Left lung (tissue), 10 donors: ENCODE measurements around the gene HERC4. TPM values are rescaled to one million over a fixed set of nuclear protein-coding genes. Genes with fewer than 3 reads are reported as not detected.

ENCODE experiments used
- ATAC-seq: fragments of 200-7000 bp; cut with Tn5 transposase; one replicate; pipeline ENCODE4 v1.9.1; 2020; ENCODE audit warnings: moderate library complexity
- DNase-seq, 4 donors: peaks; one replicate each; pipeline ENCODE4 v3.0.0-alpha.2; 2013 to 2020
- H3K27ac ChIP-seq, 2 donors: fragments of 200-600 bp; sonication (generic) in 1 of 2; one replicate each; pipeline versions ENCODE4 v1.5.0 to v1.8.0; 2020 to 2021
- H3K27me3 ChIP-seq, 2 donors: fragments of 200-600 bp; sonication (generic) in 1 of 2; one replicate each; pipeline versions ENCODE4 v1.5.0 to v1.8.0; 2020 to 2021
- H3K36me3 ChIP-seq, 2 donors: fragments of 200-600 bp; sonication (generic) in 1 of 2; one replicate each; pipeline versions ENCODE4 v1.5.0 to v1.8.0; 2020 to 2021
- H3K4me1 ChIP-seq, 2 donors: fragments of 200-600 bp; one replicate each; pipeline ENCODE4 v1.8.0; 2021
- H3K4me3 ChIP-seq, 2 donors: fragments of 200-600 bp; sonication (generic) in 1 of 2; one replicate each; pipeline versions ENCODE4 v1.5.0 to v1.8.0; 2020 to 2021; ENCODE audit warnings: mild to moderate bottlenecking in 1 of 2
- H3K9me3 ChIP-seq, 2 donors: fragments of 200-600 bp; sonication (generic) in 1 of 2; one replicate each; pipeline versions ENCODE4 v1.5.0 to v1.8.0; 2020 to 2021
- intact Hi-C, 2 donors: fragments of 100-400 bp; cut with DNase I; formaldehyde crosslinking; loops; one replicate each; pipeline versions ENCODE4 v1.11.2 to v1.14.2; 2022
- polyA plus RNA-seq, 6 donors: library from polyadenylated mRNA; unstranded; fragments of 120-200 nt; gene quantifications; one replicate each; pipeline ENCODE4 v1.2.1, GENCODE V29; 2013; ENCODE audit not compliant: insufficient read length in 6 of 6
- total RNA-seq, 2 donors: library from RNA; stranded (reverse); fragmentation: NEBNext Ultra II Directional; extraction: Animal tissue kit (Norgen Biotek cat#: 25700); gene quantifications; one replicate each; pipeline ENCODE4 v1.2.1, GENCODE V29; 2021
- TF ChIP-seq, protein P1 (sequence below), 2 donors: fragments of 200-600 bp; sonication (generic) in 1 of 2; IDR thresholded peaks; one replicate each; pipeline versions ENCODE4 v1.5.0 to v1.8.0; 2021; ENCODE audit warnings: antibody characterized with exemption in 2 of 2
- donor health status: DM: no; HTN: yes; CAD: no.
- donor health status: DM: no; HTN: no; CAD: no.

The HERC4 gene
- total and polyA plus RNA-seq, 8 donors = 51.5 to 65.7 (median 61.1) TPM

DNA sequence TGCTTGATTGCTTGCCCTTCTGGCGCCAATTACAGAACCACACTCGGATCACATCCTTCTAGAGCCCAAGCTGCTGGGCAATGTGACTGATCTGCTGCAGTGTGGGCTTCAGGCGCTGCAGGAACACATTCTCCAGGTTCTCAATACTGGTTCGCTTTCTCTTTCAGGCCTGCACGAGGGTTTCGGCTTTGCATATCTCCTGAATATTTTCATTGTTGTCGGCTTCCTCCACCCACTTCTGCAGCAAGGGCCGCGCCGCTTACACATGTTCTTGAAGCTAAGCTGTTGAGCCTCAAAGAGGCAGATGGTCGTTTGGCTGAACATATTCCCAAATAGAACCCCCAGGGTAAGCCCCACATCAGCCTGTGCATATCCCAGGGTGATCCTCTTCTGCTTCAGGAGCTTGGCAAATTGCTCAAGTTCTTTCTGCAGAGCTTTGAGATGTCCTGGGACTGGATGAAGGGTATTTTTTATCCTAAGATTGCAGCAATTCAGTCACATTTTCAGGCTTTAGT, 64.6 kb downstream of the HERC4 start:
- H3K27me3 ChIP-seq = no peaks in the 10 kb centered on the region
- ATAC-seq (no peak), DNase-seq (no peak)
- intact Hi-C loops = no loop called here
- H3K36me3 ChIP-seq = peaks cover 0 to 72% of the 10 kb centered on the region in 2 donors
- TF ChIP-seq, protein P1, sequence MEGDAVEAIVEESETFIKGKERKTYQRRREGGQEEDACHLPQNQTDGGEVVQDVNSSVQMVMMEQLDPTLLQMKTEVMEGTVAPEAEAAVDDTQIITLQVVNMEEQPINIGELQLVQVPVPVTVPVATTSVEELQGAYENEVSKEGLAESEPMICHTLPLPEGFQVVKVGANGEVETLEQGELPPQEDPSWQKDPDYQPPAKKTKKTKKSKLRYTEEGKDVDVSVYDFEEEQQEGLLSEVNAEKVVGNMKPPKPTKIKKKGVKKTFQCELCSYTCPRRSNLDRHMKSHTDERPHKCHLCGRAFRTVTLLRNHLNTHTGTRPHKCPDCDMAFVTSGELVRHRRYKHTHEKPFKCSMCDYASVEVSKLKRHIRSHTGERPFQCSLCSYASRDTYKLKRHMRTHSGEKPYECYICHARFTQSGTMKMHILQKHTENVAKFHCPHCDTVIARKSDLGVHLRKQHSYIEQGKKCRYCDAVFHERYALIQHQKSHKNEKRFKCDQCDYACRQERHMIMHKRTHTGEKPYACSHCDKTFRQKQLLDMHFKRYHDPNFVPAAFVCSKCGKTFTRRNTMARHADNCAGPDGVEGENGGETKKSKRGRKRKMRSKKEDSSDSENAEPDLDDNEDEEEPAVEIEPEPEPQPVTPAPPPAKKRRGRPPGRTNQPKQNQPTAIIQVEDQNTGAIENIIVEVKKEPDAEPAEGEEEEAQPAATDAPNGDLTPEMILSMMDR (IDR thresholded peaks at IDR 0.05) = no peak
- no peaks in the 10 kb centered on the region for H3K4me1 ChIP-seq
- no peak overlapping the region for H3K27ac ChIP-seq
- H3K9me3 ChIP-seq = no peaks in the 10 kb centered on the region
- no peak overlapping the region for H3K4me3 ChIP-seq

DNA sequence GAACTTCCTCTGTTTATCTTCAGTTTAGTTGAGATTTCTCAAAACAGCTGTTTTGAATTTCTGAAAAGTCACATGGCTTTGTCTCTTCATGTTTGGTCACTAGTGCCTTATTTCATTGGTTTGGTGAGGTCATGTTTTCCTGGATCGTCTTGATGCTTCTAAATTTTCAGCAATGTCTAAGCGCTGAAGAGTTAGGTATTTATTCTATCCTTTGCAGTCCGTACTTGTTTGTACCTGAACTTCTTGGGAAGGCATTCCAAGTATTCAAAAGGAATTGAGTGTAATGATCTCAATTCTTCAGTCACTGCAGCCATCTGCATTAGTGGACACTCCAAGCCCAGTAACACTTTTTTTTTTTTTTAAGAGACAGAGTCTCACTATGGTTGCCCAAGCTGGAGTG, 67.7 kb downstream of the HERC4 start:
- Histone ChIP-seq H3K36me3 (peaks cover 0 to 73% of the 10 kb centered on the region in 2 donors), H3K4me3 (no peak overlapping the region), H3K4me1 (no peaks in the 10 kb centered on the region), H3K27ac (no peak overlapping the region), H3K9me3 (no peaks in the 10 kb centered on the region), H3K27me3 (no peaks in the 10 kb centered on the region)
- TF ChIP-seq, protein P1 (IDR thresholded peaks at IDR 0.05) = no peak
- ATAC-seq (no peak), DNase-seq (no peak)
- intact Hi-C loops = no loop called here

DNA sequence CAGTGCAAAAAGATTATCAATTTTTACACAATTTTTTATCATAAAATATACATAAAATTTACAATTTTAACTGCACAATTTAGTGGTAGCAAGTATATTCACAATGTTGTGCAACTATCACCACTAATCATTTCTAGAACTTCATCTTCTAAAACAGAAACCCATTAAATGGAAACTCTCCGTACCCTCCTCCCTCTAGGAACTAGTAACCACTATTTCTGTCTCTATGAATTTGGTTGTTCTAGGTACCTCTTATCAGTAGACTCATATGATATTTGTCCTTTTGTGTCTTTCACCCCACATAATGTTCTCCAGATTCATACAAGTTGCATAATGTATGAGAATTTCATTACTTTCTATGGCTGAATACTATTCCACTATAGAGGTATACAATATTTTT, 73.5 kb downstream of the HERC4 start:
- Histone ChIP-seq H3K36me3 (peaks cover 0 to 63% of the 10 kb centered on the region in 2 donors), H3K27me3 (no peaks in the 10 kb centered on the region), H3K4me3 (no peak overlapping the region), H3K27ac (no peak overlapping the region), H3K4me1 (no peaks in the 10 kb centered on the region), H3K9me3 (no peaks in the 10 kb centered on the region)
- DNase-seq (no peak), ATAC-seq (no peak)
- TF ChIP-seq, protein P1 (IDR thresholded peaks at IDR 0.05) = no peak
- intact Hi-C loops = no loop called here

DNA sequence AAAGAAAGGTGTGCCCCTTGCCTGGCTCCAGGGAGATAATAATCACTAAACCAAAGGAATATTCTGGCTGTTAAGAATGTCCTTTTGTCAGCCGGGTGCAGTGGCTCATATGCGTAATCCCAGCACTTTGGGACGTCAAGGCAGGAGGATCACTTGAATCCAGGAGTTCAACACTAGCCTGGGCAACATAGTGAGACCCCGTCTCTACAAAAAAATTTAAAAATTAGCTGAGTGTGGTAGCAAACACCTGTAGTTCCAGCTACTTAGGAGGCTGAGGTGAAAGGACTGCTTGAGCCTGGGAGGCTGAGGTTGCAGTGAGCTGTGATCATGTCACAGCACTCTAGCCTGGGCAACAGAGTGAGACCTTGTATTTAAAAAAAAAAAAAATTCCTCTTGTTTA, 74.1 kb downstream of the HERC4 start:
- ATAC-seq = no peak
- TF ChIP-seq, protein P1 (IDR thresholded peaks at IDR 0.05) = no peak
- Histone ChIP-seq H3K27ac (no peak overlapping the region), H3K9me3 (no peaks in the 10 kb centered on the region), H3K4me1 (no peaks in the 10 kb centered on the region), H3K4me3 (no peak overlapping the region), H3K36me3 (peaks cover 0 to 63% of the 10 kb centered on the region in 2 donors), H3K27me3 (no peaks in the 10 kb centered on the region)
- intact Hi-C loops = no loop called here
- DNase-seq = no peak

DNA sequence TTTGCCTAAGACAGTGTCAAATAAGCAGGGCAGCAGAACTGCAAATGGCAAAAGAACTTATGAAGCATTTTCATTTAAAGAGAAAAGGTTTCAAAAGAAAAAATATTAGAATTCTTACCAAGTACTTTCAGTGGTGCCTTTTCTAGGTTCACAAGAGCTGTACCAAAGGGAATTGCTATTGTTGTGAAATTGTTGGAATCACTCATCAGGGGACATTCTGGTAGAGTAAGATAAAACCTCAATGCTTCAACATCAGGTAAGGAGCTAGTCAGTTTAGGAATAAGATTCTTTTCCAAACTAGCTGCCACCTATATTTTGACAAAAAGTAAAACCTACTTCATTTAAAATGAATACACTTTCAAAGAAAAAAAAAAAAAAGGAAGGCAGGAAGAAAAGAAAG, 85.0 kb downstream of the HERC4 start:
- DNase-seq = no peak
- ATAC-seq = no peak
- TF ChIP-seq, protein P1 (IDR thresholded peaks at IDR 0.05) = no peak
- no peaks in the 10 kb centered on the region for H3K27me3 ChIP-seq
- H3K36me3 ChIP-seq = peaks cover 0 to 88% of the 10 kb centered on the region in 2 donors
- no peaks in the 10 kb centered on the region for H3K4me1 ChIP-seq
- intact Hi-C loops = no loop called here
- no peak overlapping the region for H3K4me3 ChIP-seq
- H3K27ac ChIP-seq = no peak overlapping the region
- H3K9me3 ChIP-seq = no peaks in the 10 kb centered on the region
